Smooth muscle cell (in vitro differentiated cells): ENCODE measurements around the gene GREB1. TPM values are rescaled to one million over a fixed set of nuclear protein-coding genes. Genes with fewer than 3 reads are reported as not detected.

Experiments
- DNase-seq: peaks from one replicate; lab custom pipeline; 2025; ENCODE audit not compliant: unreplicated experiment; lab: John Stamatoyannopoulos, UW
- H2AFZ ChIP-seq: fragments of 200-600 bp; sonication (generic); 2 replicates; pipeline ENCODE4 v1.6.0; 2016; ENCODE audit warnings: antibody characterized with exemption, low read depth, mild to moderate bottlenecking
- H3F3A ChIP-seq: fragments of 200-600 bp; sonication (generic); 2 replicates; pipeline ENCODE4 v1.6.0; 2017; ENCODE audit warnings: antibody characterized with exemption, low read depth
- H3K27ac ChIP-seq: fragments of 200-600 bp; sonication (generic); 2 replicates; pipeline ENCODE4 v1.5.1; 2016; ENCODE audit warnings: low read depth, mild to moderate bottlenecking
- H3K27me3 ChIP-seq: fragments of 200-600 bp; sonication (generic); 2 replicates; pipeline ENCODE4 v1.6.1; 2016; ENCODE audit warnings: low read depth, mild to moderate bottlenecking
- H3K36me3 ChIP-seq: fragments of 200-600 bp; sonication (generic); 2 replicates; pipeline ENCODE4 v1.5.1; 2016; ENCODE audit warnings: low read depth
- H3K4me1 ChIP-seq: fragments of 200-600 bp; sonication (generic); 2 replicates; pipeline ENCODE4 v1.5.1; 2016; ENCODE audit warnings: low read depth
- H3K4me2 ChIP-seq: fragments of 200-600 bp; sonication (generic); 2 replicates; pipeline ENCODE4 v1.6.0; 2016; ENCODE audit warnings: mild to moderate bottlenecking
- H3K4me3 ChIP-seq: fragments of 200-600 bp; sonication (generic); 2 replicates; pipeline ENCODE4 v1.5.1; 2016; ENCODE audit warnings: mild to moderate bottlenecking
- H3K79me2 ChIP-seq: fragments of 200-600 bp; sonication (generic); 2 replicates; pipeline ENCODE4 v1.6.0; 2016; ENCODE audit warnings: low read depth, mild to moderate bottlenecking
- H3K9ac ChIP-seq: fragments of 200-600 bp; sonication (generic); 2 replicates; pipeline ENCODE4 v1.6.0; 2016; ENCODE audit warnings: low read depth
- H3K9me3 ChIP-seq: fragments of 200-600 bp; sonication (generic); replicated peaks from 2 replicates; pipeline ENCODE4 v1.5.1; 2016; ENCODE audit warnings: low read depth
- H4K20me1 ChIP-seq: fragments of 200-600 bp; sonication (generic); 2 replicates; pipeline ENCODE4 v1.6.0; 2016; ENCODE audit warnings: low read depth
- WGBS: methylation state at CpG from one replicate; pipeline ENCODE4 v1.1.7; 2016; ENCODE audit warnings: low lambda C conversion rate; 5-methylcytosine and 5-hydroxymethylcytosine counted together
- polyA plus RNA-seq: library from polyadenylated mRNA; unstranded; fragments of >200 nt; fragmentation: Nextera tagmentation; extraction: Ambion mirVana; gene quantifications from 2 replicates; pipeline ENCODE4 v1.2.1, GENCODE V29; 2016
- total RNA-seq: library from RNA; depleted of rRNA; stranded (reverse); fragments of >200 nt; gene quantifications from 2 replicates; pipeline ENCODE4 v1.2.3, GENCODE V29; 2014
- TF ChIP-seq, protein P1 (sequence below): fragments of 200-600 bp; sonication (generic); IDR thresholded peaks from 2 replicates; pipeline ENCODE4 v1.5.1; 2017; ENCODE audit warnings: borderline replicate concordance, mild to moderate bottlenecking, antibody characterized with exemption; ENCODE audit not compliant: insufficient read depth, poor library complexity, severe bottlenecking

The GREB1 gene
- total and polyA plus RNA-seq, 2 experiments from 2014 or later = 1.7 to 4.3 TPM

DNA sequence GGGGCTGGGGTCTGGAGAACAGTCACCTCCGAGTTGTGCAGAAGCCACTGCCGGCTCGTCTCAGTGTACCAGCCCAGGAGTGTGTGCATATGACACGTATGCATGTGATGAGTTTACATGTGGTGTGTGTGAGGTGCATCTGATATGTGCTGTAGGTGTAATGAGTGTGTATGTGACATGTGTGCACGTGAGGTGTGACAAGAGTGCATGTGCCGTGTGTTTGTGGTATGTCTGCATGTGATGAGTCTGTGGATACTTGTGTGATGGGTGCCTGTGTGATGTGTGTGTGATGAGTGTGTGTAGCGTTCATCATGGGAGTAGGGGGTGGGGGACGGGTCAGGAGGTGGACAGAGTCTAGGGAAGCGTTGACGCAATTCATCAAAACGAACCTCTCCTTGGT, 123.3 kb downstream of the GREB1 start:
- Histone ChIP-seq H2AFZ (no peak overlapping the region), H3K9me3 (no peaks in the 10 kb centered on the region), H3K27ac (no peak overlapping the region), H3K4me3 (no peak overlapping the region), H3K79me2 (no peaks in the 10 kb centered on the region), H3K27me3 (no peaks in the 10 kb centered on the region), H4K20me1 (no peaks in the 10 kb centered on the region), H3K4me1 (no peaks in the 10 kb centered on the region), H3K4me2 (no peak overlapping the region), H3K9ac (no peak overlapping the region), H3K36me3 (no peaks in the 10 kb centered on the region), H3F3A (no peaks in the 10 kb centered on the region)
- TF ChIP-seq, protein P1, sequence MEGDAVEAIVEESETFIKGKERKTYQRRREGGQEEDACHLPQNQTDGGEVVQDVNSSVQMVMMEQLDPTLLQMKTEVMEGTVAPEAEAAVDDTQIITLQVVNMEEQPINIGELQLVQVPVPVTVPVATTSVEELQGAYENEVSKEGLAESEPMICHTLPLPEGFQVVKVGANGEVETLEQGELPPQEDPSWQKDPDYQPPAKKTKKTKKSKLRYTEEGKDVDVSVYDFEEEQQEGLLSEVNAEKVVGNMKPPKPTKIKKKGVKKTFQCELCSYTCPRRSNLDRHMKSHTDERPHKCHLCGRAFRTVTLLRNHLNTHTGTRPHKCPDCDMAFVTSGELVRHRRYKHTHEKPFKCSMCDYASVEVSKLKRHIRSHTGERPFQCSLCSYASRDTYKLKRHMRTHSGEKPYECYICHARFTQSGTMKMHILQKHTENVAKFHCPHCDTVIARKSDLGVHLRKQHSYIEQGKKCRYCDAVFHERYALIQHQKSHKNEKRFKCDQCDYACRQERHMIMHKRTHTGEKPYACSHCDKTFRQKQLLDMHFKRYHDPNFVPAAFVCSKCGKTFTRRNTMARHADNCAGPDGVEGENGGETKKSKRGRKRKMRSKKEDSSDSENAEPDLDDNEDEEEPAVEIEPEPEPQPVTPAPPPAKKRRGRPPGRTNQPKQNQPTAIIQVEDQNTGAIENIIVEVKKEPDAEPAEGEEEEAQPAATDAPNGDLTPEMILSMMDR = no peak
- WGBS = 95% methylated on average over 10 of the region's 11 CpGs
- no peak for DNase-seq

DNA sequence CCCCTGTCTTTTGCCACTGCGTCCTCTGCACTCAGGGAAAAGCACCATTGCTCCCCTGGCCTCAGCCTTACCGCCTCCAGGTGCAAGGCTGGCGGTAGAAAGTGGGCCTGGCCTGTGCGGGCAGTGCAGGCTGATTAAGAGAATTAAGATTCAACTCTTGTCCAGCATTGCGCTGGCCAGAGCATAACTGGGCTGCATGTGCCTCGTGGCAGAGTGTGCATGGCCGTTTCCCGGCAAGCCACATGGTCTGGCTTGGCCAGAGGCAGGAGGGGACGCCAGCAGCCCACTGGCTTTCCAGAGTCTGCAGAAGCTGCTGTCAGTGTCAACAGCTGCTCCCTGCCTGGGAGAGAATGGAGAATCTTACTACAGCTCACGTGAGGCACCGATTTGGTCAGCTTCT, 123.8 kb downstream of the GREB1 start:
- H3K27me3 ChIP-seq = no peaks in the 10 kb centered on the region

GRCh38 chr2:11658208-11659114, 124.6 kb downstream of the GREB1 start:
- TF ChIP-seq, protein P1 = no peak
- H2AFZ ChIP-seq = no peak overlapping the region
- H3F3A ChIP-seq = no peaks in the 10 kb centered on the region
- WGBS = 88% methylated on average over 19 of the region's 19 CpGs
- H4K20me1 ChIP-seq = no peaks in the 10 kb centered on the region
- H3K4me1 ChIP-seq = no peaks in the 10 kb centered on the region
- H3K9me3 ChIP-seq = no peaks in the 10 kb centered on the region
- no peak overlapping the region for H3K4me3 ChIP-seq
- no peaks in the 10 kb centered on the region for H3K79me2 ChIP-seq
- no peaks in the 10 kb centered on the region for H3K36me3 ChIP-seq
- no peak overlapping the region for H3K9ac ChIP-seq
- H3K4me2 ChIP-seq = no peak overlapping the region
- no peak for DNase-seq
- H3K27me3 ChIP-seq = no peaks in the 10 kb centered on the region
- H3K27ac ChIP-seq = no peak overlapping the region

More for the DNA sequence above, 123.8 kb downstream of the GREB1 start:
- Histone ChIP-seq H3K27ac (no peak overlapping the region), H3K79me2 (no peaks in the 10 kb centered on the region), H3F3A (no peaks in the 10 kb centered on the region), H3K36me3 (no peaks in the 10 kb centered on the region), H2AFZ (no peak overlapping the region), H3K4me1 (no peaks in the 10 kb centered on the region), H3K4me2 (no peak overlapping the region), H3K9ac (no peak overlapping the region), H4K20me1 (no peaks in the 10 kb centered on the region), H3K4me3 (no peak overlapping the region), H3K9me3 (no peaks in the 10 kb centered on the region)
- DNase-seq = no peak
- WGBS = 88% methylated on average over 11 of the region's 11 CpGs
- TF ChIP-seq, protein P1 = no peak

GRCh38 chr2:11659115-11659475, 125.2 kb downstream of the GREB1 start:
- WGBS = 92% methylated on average over 11 of the region's 11 CpGs
- no peaks in the 10 kb centered on the region for H3K27me3 ChIP-seq
- no peaks in the 10 kb centered on the region for H3K36me3 ChIP-seq

More at GRCh38 chr2:11659115-11659475, 125.2 kb downstream of the GREB1 start:
- H3K4me1 ChIP-seq = no peaks in the 10 kb centered on the region
- H3F3A ChIP-seq = no peaks in the 10 kb centered on the region
- no peak for DNase-seq
- no peak overlapping the region for H3K9ac ChIP-seq
- H3K4me2 ChIP-seq = no peak overlapping the region
- no peaks in the 10 kb centered on the region for H4K20me1 ChIP-seq
- H2AFZ ChIP-seq = no peak overlapping the region
- H3K79me2 ChIP-seq = no peaks in the 10 kb centered on the region
- TF ChIP-seq, protein P1 = no peak
- no peak overlapping the region for H3K27ac ChIP-seq
- H3K4me3 ChIP-seq = no peak overlapping the region
- H3K9me3 ChIP-seq = no peaks in the 10 kb centered on the region
